Caco-2 (cell line): Measurements from ENCODE around the gene ARHGEF40. TPM values are rescaled to one million over a fixed set of nuclear protein-coding genes. Genes with fewer than 3 reads are reported as not detected.

Experiments
- BruUV-seq: library from RNA; stranded (reverse); fragments of 400-500 nt; replicated peaks from 2 replicates; lab custom pipeline; 2021; lab: Mats Ljungman, UMichigan
- CTCF ChIA-PET: fragments of 300-600 bp; sonication (Branson Sonifier 250); formaldehyde crosslinking; loops from one replicate; lab custom pipeline; 2022; ENCODE audit warnings: antibody characterized with exemption; lab: Charles Lee
- POLR2A ChIA-PET: fragments of 300-600 bp; sonication (Branson Sonifier 250); formaldehyde crosslinking; loops from one replicate; lab custom pipeline; 2022; ENCODE audit warnings: antibody characterized with exemption; lab: Charles Lee
- DNase-seq, 2 experiments: peaks; one replicate each; pipeline versions ENCODE4 v3.0.0 to v3.0.0-alpha.2; 2020 to 2022
- H3K27me3 ChIP-seq: replicated peaks from 2 replicates; pipeline ENCODE4 v1.6.0; 2011; ENCODE audit warnings: low read length; ENCODE audit not compliant: control insufficient read depth, insufficient read depth
- H3K36me3 ChIP-seq: 2 replicates; pipeline ENCODE4 v1.5.1; 2011; ENCODE audit warnings: low read length; ENCODE audit not compliant: control insufficient read depth, insufficient read depth
- H3K4me1 ChIP-seq: fragments of 250-450 bp; sonication (Bioruptor Pico); 2 replicates; pipeline ENCODE4 v1.5.1; 2020; ENCODE audit warnings: mild to moderate bottlenecking
- H3K4me3 ChIP-seq: 2 replicates; pipeline ENCODE4 v1.5.1; 2011; ENCODE audit warnings: low read depth, mild to moderate bottlenecking, control low read depth, low read length
- H3K9me3 ChIP-seq: fragments of 250-450 bp; sonication (Bioruptor Pico); 2 replicates; pipeline ENCODE4 v1.5.1; 2020; ENCODE audit warnings: mild to moderate bottlenecking, moderate library complexity
- H3K27ac Mint-ChIP-seq: one replicate; pipeline ENCODE4 v1.8.0; 2022; ENCODE audit warnings: mixed read lengths; ENCODE audit not compliant: unreplicated experiment
- H3K27me3 Mint-ChIP-seq: one replicate; pipeline ENCODE4 v1.8.0; 2022; ENCODE audit warnings: mixed read lengths; ENCODE audit not compliant: insufficient read depth, unreplicated experiment
- H3K36me3 Mint-ChIP-seq: one replicate; pipeline ENCODE4 v1.8.0; 2022; ENCODE audit warnings: mild to moderate bottlenecking, mixed read lengths; ENCODE audit not compliant: insufficient read depth, unreplicated experiment
- H3K4me1 Mint-ChIP-seq: one replicate; pipeline ENCODE4 v1.8.0; 2022; ENCODE audit warnings: low read depth, mixed read lengths; ENCODE audit not compliant: unreplicated experiment
- H3K4me3 Mint-ChIP-seq: one replicate; pipeline ENCODE4 v1.8.0; 2022; ENCODE audit warnings: mild to moderate bottlenecking, moderate library complexity, mixed read lengths; ENCODE audit not compliant: unreplicated experiment
- H3K9me3 Mint-ChIP-seq: one replicate; pipeline ENCODE4 v1.8.0; 2022; ENCODE audit warnings: mixed read lengths; ENCODE audit not compliant: unreplicated experiment
- intact Hi-C: fragments of 100-400 bp; cut with micrococcal nuclease; formaldehyde crosslinking; loops from one replicate; pipeline ENCODE4 v1.10.0; 2022; ENCODE audit not compliant: unreplicated experiment
- total RNA-seq: library from RNA; stranded (reverse); gene quantifications from 2 replicates; pipeline ENCODE4 v1.2.3, GENCODE V29; 2022
- TF ChIP-seq, protein P1 (sequence below), 2 experiments: fragments of 200-600 bp in 1 of 2; IDR thresholded peaks; 1 replicate in 1 of 2; 2 replicates in 1 of 2; pipeline versions ENCODE4 v1.5.1 to v1.8.0; 2011 to 2022; ENCODE audit warnings: antibody characterized with exemption in 1 of 2, control low read depth in 1 of 2, inconsistent platforms in 1 of 2, low read depth in 1 of 2, low read length in 1 of 2, mild to moderate bottlenecking in 1 of 2, moderate library complexity in 1 of 2; ENCODE audit not compliant: insufficient read depth in 1 of 2, severe bottlenecking in 1 of 2, unreplicated experiment in 1 of 2

ARHGEF40 gene
- total RNA-seq, 1 experiment from 2014 or later = 7.1 TPM

DNA sequence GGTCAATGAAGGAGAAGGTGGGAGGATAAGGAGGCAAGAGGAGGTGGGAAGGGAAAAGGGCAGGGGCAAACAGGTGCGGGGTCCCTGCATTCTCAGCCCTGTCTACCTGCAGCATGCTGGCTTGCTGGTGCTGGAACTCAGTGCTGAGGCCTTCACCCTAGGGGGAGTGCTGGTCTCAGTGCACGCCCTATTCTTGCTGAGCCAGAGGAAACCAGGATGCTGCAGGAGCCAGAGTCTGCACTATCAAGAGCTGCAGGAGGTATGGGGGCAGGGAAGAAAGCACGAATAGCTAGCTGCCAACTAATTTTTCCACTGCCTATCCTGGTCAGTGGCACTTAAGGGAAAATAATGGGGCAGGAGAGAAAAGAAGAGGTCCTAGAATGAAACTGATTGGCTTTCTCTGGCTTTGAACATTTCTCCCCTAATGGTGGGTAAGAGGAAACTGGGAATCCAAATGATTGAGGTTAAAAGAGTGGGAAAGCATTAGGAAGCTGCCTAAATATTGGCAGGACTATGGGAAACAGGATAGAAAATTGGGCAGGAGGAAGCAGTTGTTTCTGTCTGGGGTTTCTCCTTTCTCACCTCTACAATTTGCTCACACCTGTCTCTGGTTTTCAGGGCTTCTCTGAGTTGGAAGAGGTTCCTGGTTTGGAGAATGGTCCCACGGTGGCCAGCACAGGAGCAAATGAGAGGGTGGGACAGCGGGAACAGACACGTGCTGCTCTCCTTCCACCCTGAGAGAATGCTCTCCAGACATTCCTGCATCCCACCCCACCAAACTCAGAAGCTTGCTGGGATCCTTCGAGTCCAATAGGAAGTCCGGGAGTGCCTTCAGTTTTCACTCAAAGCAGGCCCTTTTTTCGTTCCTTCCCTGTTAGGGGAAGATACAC lies 32.7 kb downstream of the ARHGEF40 start:
- BruUV-seq = TSS peak; percentile 63
- no peaks in the 10 kb centered on the region for H3K27me3 Mint-ChIP-seq
- intact Hi-C loops = no loop called here
- H3K27me3 ChIP-seq = no peaks in the 10 kb centered on the region
- H3K27ac Mint-ChIP-seq = peak overlapping the region; percentile 85
- DNase-seq = no peak
- peak overlapping the region; percentile 72 for H3K4me3 ChIP-seq
- no peaks in the 10 kb centered on the region for H3K9me3 Mint-ChIP-seq
- peaks cover 39% of the 10 kb centered on the region for H3K4me1 Mint-ChIP-seq
- POLR2A ChIA-PET = no interaction called here
- CTCF ChIA-PET = interaction anchor here (0.9 to 3.2 kb wide), 6 partner anchors 9 to 88 kb away, joined by 3 to 127 read pairs (median 46); partner anchors contain the start of gene ARHGEF40
- TF ChIP-seq, protein P1, sequence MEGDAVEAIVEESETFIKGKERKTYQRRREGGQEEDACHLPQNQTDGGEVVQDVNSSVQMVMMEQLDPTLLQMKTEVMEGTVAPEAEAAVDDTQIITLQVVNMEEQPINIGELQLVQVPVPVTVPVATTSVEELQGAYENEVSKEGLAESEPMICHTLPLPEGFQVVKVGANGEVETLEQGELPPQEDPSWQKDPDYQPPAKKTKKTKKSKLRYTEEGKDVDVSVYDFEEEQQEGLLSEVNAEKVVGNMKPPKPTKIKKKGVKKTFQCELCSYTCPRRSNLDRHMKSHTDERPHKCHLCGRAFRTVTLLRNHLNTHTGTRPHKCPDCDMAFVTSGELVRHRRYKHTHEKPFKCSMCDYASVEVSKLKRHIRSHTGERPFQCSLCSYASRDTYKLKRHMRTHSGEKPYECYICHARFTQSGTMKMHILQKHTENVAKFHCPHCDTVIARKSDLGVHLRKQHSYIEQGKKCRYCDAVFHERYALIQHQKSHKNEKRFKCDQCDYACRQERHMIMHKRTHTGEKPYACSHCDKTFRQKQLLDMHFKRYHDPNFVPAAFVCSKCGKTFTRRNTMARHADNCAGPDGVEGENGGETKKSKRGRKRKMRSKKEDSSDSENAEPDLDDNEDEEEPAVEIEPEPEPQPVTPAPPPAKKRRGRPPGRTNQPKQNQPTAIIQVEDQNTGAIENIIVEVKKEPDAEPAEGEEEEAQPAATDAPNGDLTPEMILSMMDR (IDR thresholded peaks at IDR 0.05; ENCODE audit: insufficient read depth in 1 of 2, low read depth in 1 of 2, low read length in 1 of 2, severe bottlenecking in 1 of 2, unreplicated experiment in 1 of 2) = no peak
- H3K4me3 Mint-ChIP-seq = peak overlapping the region; percentile 87
- no peaks in the 10 kb centered on the region for H3K9me3 ChIP-seq
- no peaks in the 10 kb centered on the region for H3K36me3 ChIP-seq
- H3K4me1 ChIP-seq = peaks cover 46% of the 10 kb centered on the region
- peaks cover 25% of the 10 kb centered on the region for H3K36me3 Mint-ChIP-seq

DNA sequence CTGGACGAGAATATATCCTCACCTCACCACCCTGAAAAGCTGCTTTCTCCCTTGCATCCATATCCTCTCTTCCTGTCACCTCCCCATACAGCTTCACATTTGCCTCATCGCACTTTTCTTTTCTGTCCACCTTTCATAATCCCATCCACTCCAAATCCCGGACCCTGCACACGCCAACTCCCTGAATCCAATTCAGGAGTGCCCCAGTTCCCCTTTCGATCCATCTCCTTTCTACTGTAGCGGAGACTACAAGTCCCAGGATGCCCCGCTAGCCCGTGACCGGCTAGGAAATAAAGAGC lies 33.3 kb downstream of the ARHGEF40 start:
- CTCF ChIA-PET = interaction anchor here (0.9 to 3.2 kb wide), 7 partner anchors 9 to 88 kb away, joined by 3 to 127 read pairs (median 43); partner anchors contain the start of gene ARHGEF40
- peaks cover 39% of the 10 kb centered on the region for H3K4me1 Mint-ChIP-seq
- TF ChIP-seq, protein P1 (IDR thresholded peaks at IDR 0.05; ENCODE audit: insufficient read depth in 1 of 2, low read depth in 1 of 2, low read length in 1 of 2, severe bottlenecking in 1 of 2, unreplicated experiment in 1 of 2) = no peak
- no peaks in the 10 kb centered on the region for H3K9me3 ChIP-seq
- H3K36me3 ChIP-seq = no peaks in the 10 kb centered on the region
- peaks cover 25% of the 10 kb centered on the region for H3K36me3 Mint-ChIP-seq
- POLR2A ChIA-PET = interaction anchor here (1.5 kb wide), 1 partner anchor 33 kb away, joined by 6 read pairs; the partner anchor contains the start of gene ARHGEF40
- peak overlapping the region; percentile 85 for H3K27ac Mint-ChIP-seq
- no TSS peak for BruUV-seq
- intact Hi-C loops = no loop called here
- peak overlapping the region; percentile 72 for H3K4me3 ChIP-seq
- DNase-seq = no peak
- no peaks in the 10 kb centered on the region for H3K27me3 Mint-ChIP-seq
- peaks cover 46% of the 10 kb centered on the region for H3K4me1 ChIP-seq
- no peaks in the 10 kb centered on the region for H3K27me3 ChIP-seq
- H3K4me3 Mint-ChIP-seq = peak overlapping the region; percentile 87
- H3K9me3 Mint-ChIP-seq = no peaks in the 10 kb centered on the region

DNA sequence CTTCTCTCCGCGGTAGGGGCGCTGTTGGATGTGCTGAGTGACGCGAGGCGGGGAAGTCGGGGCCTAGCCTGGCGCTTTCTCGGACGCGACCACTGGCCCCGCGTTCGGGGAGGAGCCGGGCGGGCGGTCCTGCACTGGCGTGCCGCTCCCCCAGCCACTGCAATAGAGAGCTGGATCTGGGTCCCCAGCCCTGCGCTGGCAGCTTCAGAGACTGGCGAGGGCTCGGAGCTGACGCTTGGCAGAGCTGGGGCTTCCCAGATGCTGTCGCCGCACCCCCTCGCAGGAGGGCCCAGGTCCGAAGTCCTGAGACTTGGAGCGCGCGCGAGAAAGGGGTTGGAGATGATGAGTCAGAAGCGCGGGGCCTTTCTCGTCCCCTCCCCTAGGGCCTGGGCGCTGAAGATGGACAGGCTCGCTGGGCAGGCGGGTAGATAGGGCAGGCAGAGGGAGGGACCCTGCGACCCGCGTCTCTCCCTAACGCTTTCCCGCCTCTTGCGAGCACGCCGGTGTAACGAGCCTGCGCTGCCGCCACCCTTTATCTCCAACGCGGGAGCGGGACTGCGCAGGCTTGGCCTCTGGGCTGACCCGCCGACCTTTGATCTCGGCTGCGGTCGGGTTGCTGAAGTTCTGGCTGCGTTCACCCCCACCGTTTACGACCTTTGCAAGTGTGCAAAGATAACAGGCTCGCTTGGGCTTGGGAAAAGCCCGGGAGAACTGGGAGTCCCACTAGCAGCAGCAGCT lies 33.8 kb downstream of the ARHGEF40 start:
- Mint-ChIP-seq H3K4me3 (peak overlapping the region; percentile 87), H3K9me3 (no peaks in the 10 kb centered on the region), H3K4me1 (peaks cover 39% of the 10 kb centered on the region), H3K27ac (peak overlapping the region; percentile 85), H3K36me3 (peaks cover 20% of the 10 kb centered on the region), H3K27me3 (no peaks in the 10 kb centered on the region)
- intact Hi-C loops = loop anchor here (1.0 kb wide), 5 partner anchors 8 to 90 kb away; no protein-coding TSS in a partner anchor
- DNase-seq = peak; percentile 95 to 97
- Histone ChIP-seq H3K4me3 (peak overlapping the region; percentile 72), H3K27me3 (no peaks in the 10 kb centered on the region), H3K36me3 (no peaks in the 10 kb centered on the region), H3K4me1 (peaks cover 46% of the 10 kb centered on the region), H3K9me3 (no peaks in the 10 kb centered on the region)
- CTCF ChIA-PET = interaction anchor here (0.5 to 3.2 kb wide), 12 partner anchors 11 to 129 kb away, joined by 3 to 127 read pairs (median 4); partner anchors contain the start of gene ARHGEF40
- BruUV-seq = no TSS peak
- TF ChIP-seq, protein P1 (IDR thresholded peaks at IDR 0.05; ENCODE audit: insufficient read depth in 1 of 2, low read depth in 1 of 2, low read length in 1 of 2, severe bottlenecking in 1 of 2, unreplicated experiment in 1 of 2) = peak; percentile 59 to 85
- POLR2A ChIA-PET = interaction anchor here (1.5 kb wide), 2 partner anchors 34 to 35 kb away, joined by 6 to 7 read pairs; partner anchors contain the start of gene ARHGEF40
